ENCODE measurements around the gene CD160. TPM values are rescaled to one million over a fixed set of nuclear protein-coding genes. Genes with fewer than 3 reads are reported as not detected.

CD160 gene
- total and polyA plus RNA-seq, 2 of the 13 experiments (the other 11 are each of a cell fraction or from before 2014, with no cell fraction given): 0.09 TPM; not detected in 1

DNA sequence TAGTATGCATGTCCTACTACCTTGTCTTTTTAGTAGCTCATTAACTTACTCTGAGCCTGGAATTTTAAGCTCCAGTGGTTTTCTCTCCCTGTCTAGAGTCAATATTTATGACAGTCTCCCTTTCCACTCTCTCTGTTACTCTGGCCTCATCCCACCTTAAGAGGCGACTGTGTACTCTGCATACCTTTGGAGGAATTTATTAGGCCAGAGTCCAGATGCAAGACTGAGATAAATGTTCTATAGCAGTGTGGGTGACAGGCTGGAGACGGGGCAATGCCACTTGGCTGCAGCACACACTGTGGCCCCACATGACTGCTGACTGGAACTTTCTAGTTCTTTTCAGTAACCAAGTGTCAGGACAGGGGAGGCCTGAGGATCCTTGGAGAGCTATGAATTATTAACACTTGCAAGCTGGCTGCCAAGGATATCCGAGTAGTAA lies 8.1 kb upstream of the CD160 start (continued):
- TF ChIP-seq, protein P1, sequence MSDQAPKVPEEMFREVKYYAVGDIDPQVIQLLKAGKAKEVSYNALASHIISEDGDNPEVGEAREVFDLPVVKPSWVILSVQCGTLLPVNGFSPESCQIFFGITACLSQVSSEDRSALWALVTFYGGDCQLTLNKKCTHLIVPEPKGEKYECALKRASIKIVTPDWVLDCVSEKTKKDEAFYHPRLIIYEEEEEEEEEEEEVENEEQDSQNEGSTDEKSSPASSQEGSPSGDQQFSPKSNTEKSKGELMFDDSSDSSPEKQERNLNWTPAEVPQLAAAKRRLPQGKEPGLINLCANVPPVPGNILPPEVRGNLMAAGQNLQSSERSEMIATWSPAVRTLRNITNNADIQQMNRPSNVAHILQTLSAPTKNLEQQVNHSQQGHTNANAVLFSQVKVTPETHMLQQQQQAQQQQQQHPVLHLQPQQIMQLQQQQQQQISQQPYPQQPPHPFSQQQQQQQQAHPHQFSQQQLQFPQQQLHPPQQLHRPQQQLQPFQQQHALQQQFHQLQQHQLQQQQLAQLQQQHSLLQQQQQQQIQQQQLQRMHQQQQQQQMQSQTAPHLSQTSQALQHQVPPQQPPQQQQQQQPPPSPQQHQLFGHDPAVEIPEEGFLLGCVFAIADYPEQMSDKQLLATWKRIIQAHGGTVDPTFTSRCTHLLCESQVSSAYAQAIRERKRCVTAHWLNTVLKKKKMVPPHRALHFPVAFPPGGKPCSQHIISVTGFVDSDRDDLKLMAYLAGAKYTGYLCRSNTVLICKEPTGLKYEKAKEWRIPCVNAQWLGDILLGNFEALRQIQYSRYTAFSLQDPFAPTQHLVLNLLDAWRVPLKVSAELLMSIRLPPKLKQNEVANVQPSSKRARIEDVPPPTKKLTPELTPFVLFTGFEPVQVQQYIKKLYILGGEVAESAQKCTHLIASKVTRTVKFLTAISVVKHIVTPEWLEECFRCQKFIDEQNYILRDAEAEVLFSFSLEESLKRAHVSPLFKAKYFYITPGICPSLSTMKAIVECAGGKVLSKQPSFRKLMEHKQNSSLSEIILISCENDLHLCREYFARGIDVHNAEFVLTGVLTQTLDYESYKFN (CRISPR knock-in tag; conservative IDR thresholded peaks at IDR 0.05): peak; percentile 88
- 0 out of 2 replicates have a peak, but pooled peaks have one; percentile 59 for TF ChIP-seq MEIS1 (CRISPR knock-in tag; IDR thresholded peaks at IDR 0.05; ENCODE audit: borderline replicate concordance)
- no peak for TF ChIP-seq RFX5 (IDR thresholded peaks at IDR 0.05; ENCODE audit: low read depth, low read length)
- TF ChIP-seq SOX6 (IDR thresholded peaks at IDR 0.05): no peak
- peak; percentile 58 for TF ChIP-seq SOX6 (CRISPR knock-in tag; IDR thresholded peaks at IDR 0.05)
- peak; percentile 70 for TF ChIP-seq PPARG (CRISPR knock-in tag; conservative IDR thresholded peaks at IDR 0.05)
- TF ChIP-seq JUNB (CRISPR knock-in tag; IDR thresholded peaks at IDR 0.05; ENCODE audit: borderline replicate concordance): no peak
- TF ChIP-seq, protein P2, sequence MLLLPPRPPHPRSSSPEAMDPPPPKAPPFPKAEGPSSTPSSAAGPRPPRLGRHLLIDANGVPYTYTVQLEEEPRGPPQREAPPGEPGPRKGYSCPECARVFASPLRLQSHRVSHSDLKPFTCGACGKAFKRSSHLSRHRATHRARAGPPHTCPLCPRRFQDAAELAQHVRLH (CRISPR knock-in tag; IDR thresholded peaks at IDR 0.05; ENCODE audit: borderline replicate concordance, low read depth): 0 out of 2 replicates have a peak, but pooled peaks have one; percentile 4
- TF ChIP-seq ZNF430 (CRISPR knock-in tag; IDR thresholded peaks at IDR 0.05): no peak
- TF ChIP-seq, protein P3, sequence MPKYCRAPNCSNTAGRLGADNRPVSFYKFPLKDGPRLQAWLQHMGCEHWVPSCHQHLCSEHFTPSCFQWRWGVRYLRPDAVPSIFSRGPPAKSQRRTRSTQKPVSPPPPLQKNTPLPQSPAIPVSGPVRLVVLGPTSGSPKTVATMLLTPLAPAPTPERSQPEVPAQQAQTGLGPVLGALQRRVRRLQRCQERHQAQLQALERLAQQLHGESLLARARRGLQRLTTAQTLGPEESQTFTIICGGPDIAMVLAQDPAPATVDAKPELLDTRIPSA (CRISPR knock-in tag; IDR thresholded peaks at IDR 0.05; ENCODE audit: borderline replicate concordance): no peak
- TF ChIP-seq, protein P4, sequence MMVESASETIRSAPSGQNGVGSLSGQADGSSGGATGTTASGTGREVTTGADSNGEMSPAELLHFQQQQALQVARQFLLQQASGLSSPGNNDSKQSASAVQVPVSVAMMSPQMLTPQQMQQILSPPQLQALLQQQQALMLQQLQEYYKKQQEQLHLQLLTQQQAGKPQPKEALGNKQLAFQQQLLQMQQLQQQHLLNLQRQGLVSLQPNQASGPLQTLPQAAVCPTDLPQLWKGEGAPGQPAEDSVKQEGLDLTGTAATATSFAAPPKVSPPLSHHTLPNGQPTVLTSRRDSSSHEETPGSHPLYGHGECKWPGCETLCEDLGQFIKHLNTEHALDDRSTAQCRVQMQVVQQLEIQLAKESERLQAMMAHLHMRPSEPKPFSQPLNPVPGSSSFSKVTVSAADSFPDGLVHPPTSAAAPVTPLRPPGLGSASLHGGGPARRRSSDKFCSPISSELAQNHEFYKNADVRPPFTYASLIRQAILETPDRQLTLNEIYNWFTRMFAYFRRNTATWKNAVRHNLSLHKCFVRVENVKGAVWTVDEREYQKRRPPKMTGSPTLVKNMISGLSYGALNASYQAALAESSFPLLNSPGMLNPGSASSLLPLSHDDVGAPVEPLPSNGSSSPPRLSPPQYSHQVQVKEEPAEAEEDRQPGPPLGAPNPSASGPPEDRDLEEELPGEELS (CRISPR knock-in tag; IDR thresholded peaks at IDR 0.05): peak; percentile 73; the same call in 1 of the 2 replicates
- no peak for TF ChIP-seq NFYC (CRISPR knock-in tag; IDR thresholded peaks at IDR 0.05)
- TF ChIP-seq, protein P5, sequence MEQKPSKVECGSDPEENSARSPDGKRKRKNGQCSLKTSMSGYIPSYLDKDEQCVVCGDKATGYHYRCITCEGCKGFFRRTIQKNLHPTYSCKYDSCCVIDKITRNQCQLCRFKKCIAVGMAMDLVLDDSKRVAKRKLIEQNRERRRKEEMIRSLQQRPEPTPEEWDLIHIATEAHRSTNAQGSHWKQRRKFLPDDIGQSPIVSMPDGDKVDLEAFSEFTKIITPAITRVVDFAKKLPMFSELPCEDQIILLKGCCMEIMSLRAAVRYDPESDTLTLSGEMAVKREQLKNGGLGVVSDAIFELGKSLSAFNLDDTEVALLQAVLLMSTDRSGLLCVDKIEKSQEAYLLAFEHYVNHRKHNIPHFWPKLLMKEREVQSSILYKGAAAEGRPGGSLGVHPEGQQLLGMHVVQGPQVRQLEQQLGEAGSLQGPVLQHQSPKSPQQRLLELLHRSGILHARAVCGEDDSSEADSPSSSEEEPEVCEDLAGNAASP (CRISPR knock-in tag; IDR thresholded peaks at IDR 0.05; ENCODE audit: borderline replicate concordance): peak; percentile 74; the same call in 1 of the 2 replicates
- TF ChIP-seq ZNF607 (CRISPR knock-in tag; IDR thresholded peaks at IDR 0.05; ENCODE audit: borderline replicate concordance): no peak
